Type B pancreatic cell (in vitro differentiated cells): ENCODE data around the gene ERRFI1. TPM values are rescaled to one million over a fixed set of nuclear protein-coding genes. Genes with fewer than 3 reads are reported as not detected.

Experiments
- DNase-seq: peaks from one replicate; pipeline ENCODE4 v3.0.0; 2021; ENCODE audit warnings: mixed read lengths; ENCODE audit not compliant: unreplicated experiment; ENCODE audit errors: extremely low spot score
- H3K27ac Mint-ChIP-seq: 2 replicates; pipeline ENCODE4 v1.8.0; 2021; ENCODE audit warnings: mild to moderate bottlenecking, mixed read lengths
- H3K27me3 Mint-ChIP-seq: 2 replicates; pipeline ENCODE4 v1.8.0; 2021; ENCODE audit warnings: mixed read lengths
- H3K36me3 Mint-ChIP-seq: 2 replicates; pipeline ENCODE4 v1.8.0; 2021; ENCODE audit warnings: mixed read lengths
- H3K4me1 Mint-ChIP-seq: one replicate; pipeline ENCODE4 v1.8.0; 2021; ENCODE audit warnings: mixed read lengths; ENCODE audit not compliant: unreplicated experiment
- H3K4me3 Mint-ChIP-seq: 2 replicates; pipeline ENCODE4 v1.8.0; 2021; ENCODE audit warnings: mild to moderate bottlenecking, mixed read lengths
- H3K9me3 Mint-ChIP-seq: 2 replicates; pipeline ENCODE4 v1.8.0; 2021; ENCODE audit warnings: mixed read lengths
- total RNA-seq: library from RNA; stranded (reverse); gene quantifications from 2 replicates; pipeline ENCODE4 v1.2.1, GENCODE V29; 2021; ENCODE audit warnings: low replicate concordance
- TF ChIP-seq, protein P1 (sequence below): fragments of 200-600 bp; sonication (generic); conservative IDR thresholded peaks from 2 replicates; pipeline ENCODE4 v1.5.0; 2021; ENCODE audit warnings: antibody characterized with exemption, mild to moderate bottlenecking

Gene ERRFI1
- total RNA-seq, 1 donor from 2014 or later, result 83.3 TPM

- DNase-seq, result no peak
- H3K9me3 Mint-ChIP-seq, result no peaks in the 10 kb centered on the region
- H3K4me1 Mint-ChIP-seq, result peaks cover 47% of the 10 kb centered on the region
- no peak overlapping the region for H3K4me3 Mint-ChIP-seq
- peaks cover 30% of the 10 kb centered on the region for H3K36me3 Mint-ChIP-seq
- peak overlapping the region; percentile 53 for H3K27ac Mint-ChIP-seq
- no peaks in the 10 kb centered on the region for H3K27me3 Mint-ChIP-seq
- TF ChIP-seq, protein P1, sequence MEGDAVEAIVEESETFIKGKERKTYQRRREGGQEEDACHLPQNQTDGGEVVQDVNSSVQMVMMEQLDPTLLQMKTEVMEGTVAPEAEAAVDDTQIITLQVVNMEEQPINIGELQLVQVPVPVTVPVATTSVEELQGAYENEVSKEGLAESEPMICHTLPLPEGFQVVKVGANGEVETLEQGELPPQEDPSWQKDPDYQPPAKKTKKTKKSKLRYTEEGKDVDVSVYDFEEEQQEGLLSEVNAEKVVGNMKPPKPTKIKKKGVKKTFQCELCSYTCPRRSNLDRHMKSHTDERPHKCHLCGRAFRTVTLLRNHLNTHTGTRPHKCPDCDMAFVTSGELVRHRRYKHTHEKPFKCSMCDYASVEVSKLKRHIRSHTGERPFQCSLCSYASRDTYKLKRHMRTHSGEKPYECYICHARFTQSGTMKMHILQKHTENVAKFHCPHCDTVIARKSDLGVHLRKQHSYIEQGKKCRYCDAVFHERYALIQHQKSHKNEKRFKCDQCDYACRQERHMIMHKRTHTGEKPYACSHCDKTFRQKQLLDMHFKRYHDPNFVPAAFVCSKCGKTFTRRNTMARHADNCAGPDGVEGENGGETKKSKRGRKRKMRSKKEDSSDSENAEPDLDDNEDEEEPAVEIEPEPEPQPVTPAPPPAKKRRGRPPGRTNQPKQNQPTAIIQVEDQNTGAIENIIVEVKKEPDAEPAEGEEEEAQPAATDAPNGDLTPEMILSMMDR, result no peak
Observed at GRCh38 chr1:8013800-8014199, 12.3 kb downstream of the ERRFI1 start.

DNA sequence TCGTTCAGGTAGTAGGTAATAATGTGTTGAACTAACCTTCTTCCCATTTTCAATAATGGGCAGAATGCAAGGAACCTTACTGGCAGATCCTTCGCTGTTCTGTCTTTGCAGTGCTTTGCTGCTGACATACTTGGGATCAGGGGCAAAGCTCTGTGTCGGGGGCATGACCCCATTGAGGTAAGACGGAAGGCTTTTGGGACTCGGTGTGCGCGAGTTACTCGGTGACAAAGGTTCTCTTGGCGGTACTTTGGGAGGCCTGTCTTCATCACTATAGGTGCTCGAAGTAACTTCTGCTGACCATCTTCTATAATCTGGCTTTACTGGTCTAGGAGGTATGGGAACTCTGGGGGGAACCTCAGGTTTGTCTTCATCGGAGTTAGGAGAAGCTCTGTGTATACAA, 12.7 kb downstream of the ERRFI1 start:
- no peak for DNase-seq

GRCh38 chr1:8012955-8013354, 13.2 kb downstream of the ERRFI1 start:
- no peaks in the 10 kb centered on the region for H3K27me3 Mint-ChIP-seq
- H3K27ac Mint-ChIP-seq, result no peak overlapping the region
- H3K36me3 Mint-ChIP-seq, result peaks cover 30% of the 10 kb centered on the region
- TF ChIP-seq, protein P1, result no peak
- H3K9me3 Mint-ChIP-seq, result no peaks in the 10 kb centered on the region
- H3K4me1 Mint-ChIP-seq, result peaks cover 38% of the 10 kb centered on the region
- no peak for DNase-seq
- no peak overlapping the region for H3K4me3 Mint-ChIP-seq

More for the DNA sequence above, 12.7 kb downstream of the ERRFI1 start:
- Mint-ChIP-seq H3K9me3 (no peaks in the 10 kb centered on the region), H3K27me3 (no peaks in the 10 kb centered on the region), H3K4me1 (peaks cover 43% of the 10 kb centered on the region), H3K27ac (no peak overlapping the region), H3K4me3 (no peak overlapping the region), H3K36me3 (peaks cover 30% of the 10 kb centered on the region)
- TF ChIP-seq, protein P1, result no peak

DNA sequence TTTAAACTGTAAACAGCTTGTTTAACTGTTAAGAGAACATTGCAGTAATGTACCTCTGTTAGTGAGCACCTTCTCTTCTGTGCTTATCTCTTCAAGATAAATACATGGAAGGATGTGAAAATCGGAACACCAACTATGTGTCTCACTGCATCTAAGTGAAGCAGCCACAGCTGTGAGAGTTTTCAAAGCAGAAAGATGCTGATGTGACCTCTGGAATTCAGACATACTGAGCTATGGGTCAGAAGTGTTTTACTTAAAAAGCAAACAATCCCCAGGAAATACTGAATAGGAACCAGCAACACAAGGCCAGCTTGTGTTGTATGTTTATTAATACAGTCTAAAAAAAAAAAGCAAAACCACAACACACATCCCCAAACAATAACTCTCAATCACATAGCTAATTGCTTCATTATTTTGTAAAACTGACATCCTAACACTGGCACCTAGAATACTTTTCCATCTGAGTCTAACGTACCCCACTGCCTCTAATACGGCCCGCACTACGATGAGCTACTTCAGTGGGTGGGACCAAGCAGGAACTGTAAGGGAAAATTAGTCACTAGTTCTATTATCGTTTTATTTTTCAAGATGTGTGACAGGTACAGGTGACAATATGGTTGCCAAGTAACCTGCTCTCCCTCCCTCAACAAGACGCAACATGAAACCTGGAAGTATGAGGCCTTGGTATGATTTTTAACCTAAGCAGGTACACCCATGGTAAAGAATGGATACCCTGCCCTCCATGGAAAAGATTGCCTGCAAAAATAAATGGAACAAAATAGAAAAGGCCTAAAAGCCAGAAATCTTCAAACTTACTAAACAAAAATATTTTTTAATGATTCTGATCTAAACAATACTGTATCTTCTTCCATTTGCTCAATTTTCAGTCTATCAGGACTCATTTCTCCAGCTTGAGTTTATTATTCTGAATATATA, 13.9 kb downstream of the ERRFI1 start:
- Mint-ChIP-seq H3K4me3 (no peak overlapping the region), H3K9me3 (no peaks in the 10 kb centered on the region), H3K36me3 (peaks cover 30% of the 10 kb centered on the region), H3K4me1 (peaks cover 31% of the 10 kb centered on the region), H3K27me3 (no peaks in the 10 kb centered on the region), H3K27ac (peak overlapping the region; percentile 63)
- DNase-seq, result no peak
- TF ChIP-seq, protein P1, result no peak

GRCh38 chr1:8011016-8011415, 15.1 kb downstream of the ERRFI1 start:
- Mint-ChIP-seq H3K4me3 (no peak overlapping the region), H3K9me3 (no peaks in the 10 kb centered on the region), H3K27me3 (no peaks in the 10 kb centered on the region), H3K36me3 (peaks cover 30% of the 10 kb centered on the region), H3K4me1 (peaks cover 27% of the 10 kb centered on the region), H3K27ac (peak overlapping the region; percentile 54)
- TF ChIP-seq, protein P1, result no peak
- no peak for DNase-seq
